Left ventricle myocardium inferior (tissue), 1 donor: ENCODE data around the gene MYCBPAP. TPM values are rescaled to one million over a fixed set of nuclear protein-coding genes. Genes with fewer than 3 reads are reported as not detected.

Experiments used
- DNase-seq: peaks from one replicate; pipeline ENCODE4 v3.0.0-alpha.2; 2020
- H3K27ac ChIP-seq: fragments of 200-600 bp; replicated peaks from 2 replicates; pipeline ENCODE4 v1.8.0; 2021
- H3K27me3 ChIP-seq: fragments of 200-600 bp; 2 replicates; pipeline ENCODE4 v1.8.0; 2021; ENCODE audit warnings: low read depth
- H3K36me3 ChIP-seq: fragments of 200-600 bp; 2 replicates; pipeline ENCODE4 v1.8.0; 2021
- H3K4me1 ChIP-seq: fragments of 200-600 bp; 2 replicates; pipeline ENCODE4 v1.8.0; 2021
- H3K4me3 ChIP-seq: fragments of 200-600 bp; 2 replicates; pipeline ENCODE4 v1.8.0; 2021; ENCODE audit warnings: mild to moderate bottlenecking, moderate library complexity
- H3K9me3 ChIP-seq: fragments of 200-600 bp; replicated peaks from 2 replicates; pipeline ENCODE4 v1.8.0; 2021
- intact Hi-C: fragments of 100-400 bp; cut with micrococcal nuclease; formaldehyde crosslinking; loops from one replicate; pipeline ENCODE4 v1.11.0; 2022
- total RNA-seq: library from RNA; stranded (reverse); fragmentation: NEBNext Ultra II Directional; extraction: Animal tissue kit (Norgen Biotek cat#: 25700); gene quantifications from one replicate; pipeline ENCODE4 v1.2.1, GENCODE V29; 2021
- TF ChIP-seq, protein P1 (sequence below): fragments of 200-600 bp; IDR thresholded peaks from 2 replicates; pipeline ENCODE4 v1.8.0; 2021; ENCODE audit warnings: antibody characterized with exemption, mild to moderate bottlenecking, borderline replicate concordance
- donor health status: DM: no; HTN: yes; CAD: no; lungs with severe emphysema.

The MYCBPAP gene
- total RNA-seq, 1 donor from 2014 or later, result 0.82 TPM

DNA sequence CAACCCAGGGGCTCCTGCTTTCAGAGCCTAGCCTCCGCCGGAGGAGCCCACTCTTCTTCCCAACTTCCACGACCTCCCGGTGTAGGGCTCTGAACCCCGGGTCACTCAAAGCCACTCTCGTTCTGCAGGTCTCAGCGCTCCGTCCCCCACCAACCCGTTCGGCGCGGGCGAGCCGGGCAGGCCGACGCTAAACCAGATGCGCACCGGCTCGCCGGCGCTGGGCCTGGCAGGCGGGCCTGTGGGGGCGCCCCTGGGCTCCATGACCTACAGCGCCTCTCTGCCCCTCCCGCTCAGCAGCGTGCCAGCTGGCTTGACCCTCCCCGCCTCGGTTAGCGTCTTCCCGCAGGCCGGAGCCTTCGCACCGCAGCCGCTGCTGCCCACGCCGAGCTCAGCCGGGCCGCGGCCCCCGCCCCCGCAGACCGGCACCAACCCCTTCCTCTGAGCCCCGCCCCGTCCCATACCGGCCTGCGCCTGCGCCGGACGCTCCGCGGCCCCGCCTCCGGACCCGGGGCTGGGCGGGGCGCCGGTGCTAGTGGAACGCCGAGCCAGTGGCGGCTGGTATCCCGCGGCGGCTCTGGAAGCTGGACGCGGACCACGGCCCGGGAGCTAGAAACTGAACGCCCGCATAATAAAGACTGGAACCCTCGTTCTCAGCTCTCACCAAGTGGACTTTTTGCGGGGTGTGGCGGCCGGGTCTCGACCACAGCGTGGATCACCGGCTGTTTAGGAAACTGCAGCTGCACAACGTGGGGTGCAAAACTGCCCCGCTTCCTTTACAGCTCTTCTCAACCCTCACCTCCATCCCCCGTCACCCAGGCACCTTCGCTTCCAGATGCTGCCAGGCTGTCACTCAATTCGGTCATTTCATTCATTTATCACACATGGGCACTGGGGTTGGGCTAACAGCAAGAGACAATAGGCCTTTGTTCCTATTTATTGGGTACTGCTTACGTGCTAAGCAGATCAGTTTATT is 33.8 kb downstream of the MYCBPAP start:
- intact Hi-C loops, result loop anchor here (10.0 kb wide), 2 partner anchors 57 to 303 kb away; no protein-coding TSS in a partner anchor
- TF ChIP-seq, protein P1, sequence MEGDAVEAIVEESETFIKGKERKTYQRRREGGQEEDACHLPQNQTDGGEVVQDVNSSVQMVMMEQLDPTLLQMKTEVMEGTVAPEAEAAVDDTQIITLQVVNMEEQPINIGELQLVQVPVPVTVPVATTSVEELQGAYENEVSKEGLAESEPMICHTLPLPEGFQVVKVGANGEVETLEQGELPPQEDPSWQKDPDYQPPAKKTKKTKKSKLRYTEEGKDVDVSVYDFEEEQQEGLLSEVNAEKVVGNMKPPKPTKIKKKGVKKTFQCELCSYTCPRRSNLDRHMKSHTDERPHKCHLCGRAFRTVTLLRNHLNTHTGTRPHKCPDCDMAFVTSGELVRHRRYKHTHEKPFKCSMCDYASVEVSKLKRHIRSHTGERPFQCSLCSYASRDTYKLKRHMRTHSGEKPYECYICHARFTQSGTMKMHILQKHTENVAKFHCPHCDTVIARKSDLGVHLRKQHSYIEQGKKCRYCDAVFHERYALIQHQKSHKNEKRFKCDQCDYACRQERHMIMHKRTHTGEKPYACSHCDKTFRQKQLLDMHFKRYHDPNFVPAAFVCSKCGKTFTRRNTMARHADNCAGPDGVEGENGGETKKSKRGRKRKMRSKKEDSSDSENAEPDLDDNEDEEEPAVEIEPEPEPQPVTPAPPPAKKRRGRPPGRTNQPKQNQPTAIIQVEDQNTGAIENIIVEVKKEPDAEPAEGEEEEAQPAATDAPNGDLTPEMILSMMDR, result peak; percentile 34
- H3K27me3 ChIP-seq, result no peaks in the 10 kb centered on the region
- H3K36me3 ChIP-seq, result peaks cover 23% of the 10 kb centered on the region
- peak; percentile 89 for DNase-seq
- H3K27ac ChIP-seq, result peak overlapping the region; percentile 73
- no peaks in the 10 kb centered on the region for H3K9me3 ChIP-seq
- peak overlapping the region; percentile 64 for H3K4me3 ChIP-seq
- H3K4me1 ChIP-seq, result peaks cover 36% of the 10 kb centered on the region

DNA sequence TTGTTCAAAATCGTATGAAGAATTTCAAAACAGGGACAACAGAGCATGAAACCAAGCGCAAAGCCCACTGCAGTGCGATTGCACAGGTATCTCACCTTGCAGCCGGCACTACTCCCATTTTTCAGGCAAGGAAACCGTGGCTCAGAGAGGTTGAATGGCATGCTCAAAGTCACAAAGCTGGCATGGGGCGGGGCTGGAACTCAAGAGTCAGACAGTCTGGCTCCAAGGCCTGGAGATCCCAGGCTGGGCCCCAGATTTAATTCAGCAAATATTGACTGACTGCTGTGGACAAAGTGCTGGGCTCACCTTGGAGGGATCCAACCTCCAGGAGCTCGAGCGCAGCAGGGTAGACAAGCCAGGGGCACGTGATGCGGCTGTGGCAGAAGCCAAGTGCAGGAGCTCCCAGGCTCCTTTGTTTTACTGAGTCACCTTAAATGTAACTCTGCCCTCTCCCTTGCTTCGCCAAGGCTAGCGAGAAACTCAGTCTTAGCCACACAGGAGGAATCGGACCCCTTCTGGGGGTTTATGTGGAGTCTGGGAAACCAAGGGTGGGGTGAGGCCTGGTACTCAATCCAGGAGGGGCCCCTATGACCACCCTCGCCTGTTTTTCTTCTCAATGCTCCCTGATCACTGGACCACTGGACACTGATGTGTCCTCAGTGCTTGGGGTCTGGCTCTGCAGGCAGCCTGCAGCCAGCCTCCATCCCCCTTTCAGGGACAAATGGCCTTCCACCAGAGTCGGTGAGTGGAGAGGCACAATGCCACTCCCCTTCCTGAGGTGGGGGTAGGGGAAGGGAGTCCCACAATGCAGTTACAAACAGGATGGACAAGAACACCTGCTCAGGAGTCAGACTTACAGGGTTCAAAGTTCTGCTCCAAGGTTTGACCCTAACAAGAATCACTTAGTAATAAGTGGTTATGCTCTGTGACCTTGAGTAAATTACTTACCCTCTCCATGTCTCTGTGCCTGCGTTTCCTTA is 34.8 kb downstream of the MYCBPAP start:
- intact Hi-C loops, result loop anchor here (10.0 kb wide), 2 partner anchors 58 to 302 kb away; no protein-coding TSS in a partner anchor
- peaks cover 47% of the 10 kb centered on the region for H3K4me1 ChIP-seq
- no peaks in the 10 kb centered on the region for H3K9me3 ChIP-seq
- no peaks in the 10 kb centered on the region for H3K27me3 ChIP-seq
- peaks cover 13% of the 10 kb centered on the region for H3K36me3 ChIP-seq
- no peak for DNase-seq
- TF ChIP-seq, protein P1, result no peak
- H3K4me3 ChIP-seq, result peak overlapping the region; percentile 64
- H3K27ac ChIP-seq, result peak overlapping the region; percentile 73

DNA sequence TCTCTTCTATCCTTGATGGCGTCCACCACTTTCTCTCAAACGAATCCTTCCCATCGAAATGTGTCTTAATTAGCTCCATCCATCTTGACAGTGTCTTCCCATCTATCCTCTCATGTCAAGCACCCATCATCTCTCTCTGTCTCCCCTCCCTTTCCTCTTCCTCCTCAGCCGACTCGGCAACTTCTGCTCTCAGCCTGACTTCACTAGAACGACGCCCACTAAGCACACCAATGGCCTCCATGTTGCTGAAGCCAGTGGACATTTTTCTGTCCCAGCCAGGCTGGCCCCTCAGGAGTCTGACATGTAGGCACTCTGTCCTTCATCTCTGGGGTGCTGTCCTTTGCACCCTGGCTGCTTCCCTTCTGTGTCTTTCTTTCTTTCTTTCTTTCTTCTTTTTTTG is 36.3 kb downstream of the MYCBPAP start:
- Histone ChIP-seq H3K27ac (no peak overlapping the region), H3K4me1 (peaks cover 47% of the 10 kb centered on the region), H3K27me3 (no peaks in the 10 kb centered on the region), H3K9me3 (no peaks in the 10 kb centered on the region), H3K4me3 (no peak overlapping the region), H3K36me3 (peaks cover 6% of the 10 kb centered on the region)
- intact Hi-C loops, result loop anchor here (10.0 kb wide), 2 partner anchors 60 to 300 kb away; no protein-coding TSS in a partner anchor
- TF ChIP-seq, protein P1, result no peak
- DNase-seq, result no peak

DNA sequence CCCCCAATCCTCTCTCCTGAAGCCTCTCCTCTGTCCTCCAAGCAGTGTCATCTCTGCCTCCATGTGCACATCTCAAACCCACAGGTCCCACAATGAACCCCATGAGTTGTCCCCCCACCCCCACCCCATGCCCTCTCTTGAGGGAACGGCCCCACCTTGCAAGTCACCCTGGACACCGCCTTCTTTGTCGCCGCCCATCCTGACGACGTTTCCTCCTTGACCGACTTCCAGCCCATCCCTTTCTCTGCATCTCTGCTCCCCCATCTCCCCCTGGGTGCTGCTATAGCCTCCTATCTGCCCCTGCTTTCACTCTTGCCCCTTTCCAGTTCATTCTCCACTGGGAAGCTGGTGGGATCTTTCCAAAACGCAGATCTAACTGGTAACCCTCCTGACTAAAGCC is 37.1 kb downstream of the MYCBPAP start:
- Histone ChIP-seq H3K27me3 (no peaks in the 10 kb centered on the region), H3K4me1 (peaks cover 47% of the 10 kb centered on the region), H3K36me3 (peaks cover 4% of the 10 kb centered on the region), H3K9me3 (no peaks in the 10 kb centered on the region), H3K4me3 (no peak overlapping the region), H3K27ac (no peak overlapping the region)
- DNase-seq, result no peak
- TF ChIP-seq, protein P1, result no peak
- intact Hi-C loops, result loop anchor here (10.0 kb wide), 2 partner anchors 61 to 299 kb away; no protein-coding TSS in a partner anchor

DNA sequence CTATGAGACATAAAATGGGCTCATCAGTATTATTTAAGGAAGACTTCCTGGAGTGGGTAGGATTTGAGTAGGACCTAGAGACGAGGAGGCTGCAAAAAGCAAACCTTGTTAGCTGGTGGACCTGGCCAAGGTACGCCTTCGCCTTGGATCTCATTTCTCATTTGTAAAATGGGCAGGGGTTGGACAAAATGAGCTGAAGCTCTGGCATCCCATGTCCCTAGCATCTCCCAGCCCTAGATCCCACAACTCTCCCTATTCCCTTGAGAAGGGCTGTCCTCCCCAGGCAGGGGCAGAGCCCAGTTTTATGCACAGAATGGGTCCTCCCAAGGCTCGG is 38.4 kb downstream of the MYCBPAP start:
- Histone ChIP-seq H3K36me3 (peaks cover 4% of the 10 kb centered on the region), H3K4me3 (peak overlapping the region; percentile 74), H3K27ac (peak overlapping the region; percentile 88)

More for the DNA sequence above, 38.4 kb downstream of the MYCBPAP start:
- H3K27me3 ChIP-seq, result no peaks in the 10 kb centered on the region
- peaks cover 42% of the 10 kb centered on the region for H3K4me1 ChIP-seq
- H3K9me3 ChIP-seq, result no peaks in the 10 kb centered on the region
- TF ChIP-seq, protein P1, result no peak
- intact Hi-C loops, result loop anchor here (10.0 kb wide), 2 partner anchors 62 to 298 kb away; no protein-coding TSS in a partner anchor
- DNase-seq, result no peak
